Cardiac muscle cell (in vitro differentiated cells and primary cell): Measurements from ENCODE around the gene RPS18. TPM values are rescaled to one million over a fixed set of nuclear protein-coding genes. Genes with fewer than 3 reads are reported as not detected.
A peak's percentile ranks its signal among the peaks of the same experiment; 100 is the strongest.

Experiments
- DNase-seq, 2 donors: peaks; one replicate each; pipeline versions ENCODE4 v3.0.0 to v3.0.0-alpha.2; 2010 to 2017; ENCODE audit warnings: low read depth in 1 of 2, low spot score in 1 of 2
- H3K27ac ChIP-seq: fragments of 200-600 bp; sonication (generic); 2 replicates; pipeline ENCODE4 v1.5.1; 2016
- H3K27me3 ChIP-seq: fragments of 200-600 bp; sonication (generic); 2 replicates; pipeline ENCODE4 v1.6.0; 2016; ENCODE audit warnings: control low read depth
- H3K36me3 ChIP-seq: fragments of 200-600 bp; sonication (generic); 2 replicates; pipeline ENCODE4 v1.5.1; 2016; ENCODE audit warnings: control low read depth
- H3K4me1 ChIP-seq: fragments of 200-600 bp; sonication (generic); 2 replicates; pipeline ENCODE4 v1.8.1; 2017; ENCODE audit warnings: low read depth, mild to moderate bottlenecking, mixed run types
- H3K4me3 ChIP-seq: fragments of 200-600 bp; sonication (generic); 2 replicates; pipeline ENCODE4 v1.5.1; 2016; ENCODE audit warnings: mild to moderate bottlenecking
- H3K9me3 ChIP-seq: fragments of 200-600 bp; sonication (generic); 2 replicates; pipeline ENCODE4 v1.5.1; 2017; ENCODE audit warnings: low read depth, mild to moderate bottlenecking, control low read depth
- CTCF ChIP-seq: IDR thresholded peaks from 2 replicates; pipeline ENCODE4 v1.5.1; 2012; ENCODE audit warnings: low read depth, mild to moderate bottlenecking, low read length
- polyA plus RNA-seq: library from polyadenylated mRNA; unstranded; fragments of >200 nt; fragmentation: Nextera tagmentation; extraction: Ambion mirVana; gene quantifications from 2 replicates; pipeline ENCODE4 v1.2.1, GENCODE V29; 2016
- total RNA-seq: library from RNA; depleted of rRNA; stranded (reverse); fragments of >200 nt; gene quantifications from 2 replicates; pipeline ENCODE4 v1.2.3, GENCODE V29; 2016

Gene RPS18
- total and polyA plus RNA-seq, 2 experiments from 2014 or later = 1,298 to 2,022 TPM

DNA sequence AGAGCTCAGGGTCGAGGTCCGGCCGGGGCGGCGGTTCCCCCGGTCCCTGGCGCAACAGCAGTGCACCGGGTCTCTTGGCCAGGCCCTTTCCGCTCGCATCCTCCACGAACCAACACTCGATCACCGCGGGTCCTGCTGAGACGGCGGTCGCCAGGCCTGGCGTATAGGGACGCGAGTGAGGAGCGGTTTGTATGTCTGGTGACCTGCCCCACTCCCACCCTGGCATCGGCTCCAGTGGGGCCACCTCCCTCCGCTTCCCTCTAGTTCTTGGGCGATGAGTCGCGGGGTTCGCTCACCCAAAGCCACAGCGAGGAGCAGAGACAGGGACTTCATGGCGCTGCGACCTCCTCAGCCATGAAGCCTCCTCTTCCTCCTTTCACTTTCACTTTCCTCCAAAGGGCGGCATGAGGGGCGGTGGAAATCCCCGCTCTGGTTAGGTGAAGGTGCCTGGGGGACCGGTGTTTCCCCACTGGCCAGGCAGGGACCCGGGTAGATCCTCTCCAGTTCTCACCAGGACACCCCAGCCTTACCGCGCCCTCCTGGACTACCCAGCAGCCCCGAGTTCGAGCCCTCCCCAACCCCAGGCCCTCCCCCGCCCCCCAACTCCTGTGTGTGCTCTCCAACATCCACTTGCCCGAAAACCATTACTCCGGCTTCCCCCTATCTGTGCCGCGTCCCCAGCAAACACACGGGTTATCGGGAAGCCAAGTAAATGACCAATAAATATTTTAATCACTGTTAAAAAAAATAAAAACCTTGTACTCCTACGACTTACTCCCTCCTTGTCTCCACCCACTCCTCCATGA lies 42.0 kb downstream of the RPS18 start, which contains the start of gene TAPBP:
Gene TAPBP, minus strand, starts transcription at position 370 of the 806 bp plus-strand sequence. Its CDS starts 37 bp downstream, at position 333.
- no peak for TF ChIP-seq CTCF
- Histone ChIP-seq H3K36me3 (peaks cover 5% of the 10 kb centered on the region), H3K27me3 (no peaks in the 10 kb centered on the region), H3K9me3 (no peaks in the 10 kb centered on the region), H3K4me3 (peak within 1 kb of the TSS; percentile 49), H3K4me1 (peaks cover 8% of the 10 kb centered on the region), H3K27ac (no peak within 1 kb of the TSS)
- peak; percentile 56 to 59 for DNase-seq

GRCh38 chr6:33314515-33314942 lies 42.7 kb downstream of the RPS18 start:
- peak in 1 of 2 donors; percentile 80 for DNase-seq
- peaks cover 11% of the 10 kb centered on the region for H3K36me3 ChIP-seq
- no peaks in the 10 kb centered on the region for H3K27me3 ChIP-seq
- no peaks in the 10 kb centered on the region for H3K9me3 ChIP-seq
- H3K4me3 ChIP-seq = peak overlapping the region; percentile 49
- H3K27ac ChIP-seq = no peak overlapping the region
- no peak for TF ChIP-seq CTCF
- H3K4me1 ChIP-seq = peaks cover 8% of the 10 kb centered on the region

- DNase-seq = peak in 1 of 2 donors; percentile 20
- Histone ChIP-seq H3K9me3 (no peaks in the 10 kb centered on the region), H3K27ac (no peak overlapping the region), H3K27me3 (no peaks in the 10 kb centered on the region), H3K36me3 (peaks cover 12% of the 10 kb centered on the region), H3K4me3 (no peak overlapping the region), H3K4me1 (peaks cover 8% of the 10 kb centered on the region)
- no peak for TF ChIP-seq CTCF
Observed at GRCh38 chr6:33314943-33315792, 43.3 kb downstream of the RPS18 start.

- Histone ChIP-seq H3K4me3 (no peak overlapping the region), H3K27ac (no peak overlapping the region), H3K27me3 (no peaks in the 10 kb centered on the region), H3K9me3 (no peaks in the 10 kb centered on the region), H3K36me3 (peaks cover 21% of the 10 kb centered on the region), H3K4me1 (peaks cover 8% of the 10 kb centered on the region)
- no peak for DNase-seq
- TF ChIP-seq CTCF = no peak
Observed at GRCh38 chr6:33315793-33316602, 44.1 kb downstream of the RPS18 start.
